ENCODE measurements around the gene TLK1.

Gene TLK1

GRCh38 chr2:170985407-170985806, 175.3 kb downstream of the TLK1 start:
- H3K27me3 ChIP-seq (ENCODE audit: insufficient read depth, poor library complexity, severe bottlenecking) = peaks cover 4% of the 10 kb centered on the region
- no peak overlapping the region for H3K4me3 ChIP-seq (replicated peaks; ENCODE audit: insufficient read depth, low read length)
- TF ChIP-seq SPI1 (IDR thresholded peaks at IDR 0.05; ENCODE audit: borderline replicate concordance, low read depth) (no peak), CTCF (IDR thresholded peaks at IDR 0.05; ENCODE audit: insufficient read depth, low read length) (no peak), POLR2AphosphoS5 (IDR thresholded peaks at IDR 0.05; ENCODE audit: low read depth) (no peak), REST (IDR thresholded peaks at IDR 0.05; ENCODE audit: insufficient replicate concordance, low read depth) (no peak), GABPA (IDR thresholded peaks at IDR 0.05; ENCODE audit: low read depth) (no peak)
- H3K27ac ChIP-seq (replicated peaks) = no peak overlapping the region
- no peak for DNase-seq (ENCODE audit: low read depth in 1 of 2, low spot score in 1 of 2)

GRCh38 chr2:170984079-170984478, 176.6 kb downstream of the TLK1 start:
- no peak for DNase-seq (ENCODE audit: low read depth in 1 of 2, low spot score in 1 of 2)
- no peak overlapping the region for H3K27ac ChIP-seq (replicated peaks)
- peaks cover 4% of the 10 kb centered on the region for H3K27me3 ChIP-seq (ENCODE audit: insufficient read depth, poor library complexity, severe bottlenecking)
- no peak for TF ChIP-seq REST (IDR thresholded peaks at IDR 0.05; ENCODE audit: insufficient replicate concordance, low read depth)
- TF ChIP-seq CTCF (IDR thresholded peaks at IDR 0.05; ENCODE audit: insufficient read depth, low read length) = no peak
- TF ChIP-seq SPI1 (IDR thresholded peaks at IDR 0.05; ENCODE audit: borderline replicate concordance, low read depth) = no peak
- TF ChIP-seq GABPA (IDR thresholded peaks at IDR 0.05; ENCODE audit: low read depth) = no peak
- TF ChIP-seq POLR2AphosphoS5 (IDR thresholded peaks at IDR 0.05; ENCODE audit: low read depth) = no peak
- no peak overlapping the region for H3K4me3 ChIP-seq (replicated peaks; ENCODE audit: insufficient read depth, low read length)

GRCh38 chr2:170975943-170976270, 184.8 kb downstream of the TLK1 start:
- TF ChIP-seq SPI1 (IDR thresholded peaks at IDR 0.05; ENCODE audit: borderline replicate concordance, low read depth) (no peak), CTCF (IDR thresholded peaks at IDR 0.05; ENCODE audit: insufficient read depth, low read length) (no peak), POLR2AphosphoS5 (IDR thresholded peaks at IDR 0.05; ENCODE audit: low read depth) (no peak), GABPA (IDR thresholded peaks at IDR 0.05; ENCODE audit: low read depth) (no peak), REST (IDR thresholded peaks at IDR 0.05; ENCODE audit: insufficient replicate concordance, low read depth) (no peak)
- no peak overlapping the region for H3K27ac ChIP-seq (replicated peaks)
- no peak overlapping the region for H3K4me3 ChIP-seq (replicated peaks; ENCODE audit: insufficient read depth, low read length)
- DNase-seq (ENCODE audit: low read depth in 1 of 2, low spot score in 1 of 2) = no peak
- no peaks in the 10 kb centered on the region for H3K27me3 ChIP-seq (ENCODE audit: insufficient read depth, poor library complexity, severe bottlenecking)

All from HL-60 (cell line).